Stimulated activated CD4-positive, alpha-beta T cell treated with anti-CD3 and anti-CD28 coated beads, TNF-alpha, amount 100 ng/mL, for 4 hours (primary cell): ENCODE measurements around the gene SMCO1.
A peak's percentile ranks its signal among the peaks of the same experiment; 100 is the strongest.
"Not testable (repeated sequence)": the region's sequence is repeated elsewhere in the genome, so short reads cannot be mapped to it uniquely, and the experiment has no call there.

Experiments used
- DNase-seq, 3 experiments: peaks; one replicate each; pipeline ENCODE4 v3.0.0-alpha.2; 2020; ENCODE audit warnings: low read depth in 3 of 3

The SMCO1 gene, protein sequence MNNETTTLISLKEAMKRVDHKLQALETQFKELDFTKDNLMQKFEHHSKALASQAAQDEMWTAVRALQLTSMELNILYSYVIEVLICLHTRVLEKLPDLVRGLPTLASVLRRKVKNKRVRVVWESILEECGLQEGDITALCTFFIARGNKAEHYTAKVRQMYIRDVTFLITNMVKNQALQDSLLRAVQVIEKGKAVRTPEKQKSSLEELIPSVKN

DNA sequence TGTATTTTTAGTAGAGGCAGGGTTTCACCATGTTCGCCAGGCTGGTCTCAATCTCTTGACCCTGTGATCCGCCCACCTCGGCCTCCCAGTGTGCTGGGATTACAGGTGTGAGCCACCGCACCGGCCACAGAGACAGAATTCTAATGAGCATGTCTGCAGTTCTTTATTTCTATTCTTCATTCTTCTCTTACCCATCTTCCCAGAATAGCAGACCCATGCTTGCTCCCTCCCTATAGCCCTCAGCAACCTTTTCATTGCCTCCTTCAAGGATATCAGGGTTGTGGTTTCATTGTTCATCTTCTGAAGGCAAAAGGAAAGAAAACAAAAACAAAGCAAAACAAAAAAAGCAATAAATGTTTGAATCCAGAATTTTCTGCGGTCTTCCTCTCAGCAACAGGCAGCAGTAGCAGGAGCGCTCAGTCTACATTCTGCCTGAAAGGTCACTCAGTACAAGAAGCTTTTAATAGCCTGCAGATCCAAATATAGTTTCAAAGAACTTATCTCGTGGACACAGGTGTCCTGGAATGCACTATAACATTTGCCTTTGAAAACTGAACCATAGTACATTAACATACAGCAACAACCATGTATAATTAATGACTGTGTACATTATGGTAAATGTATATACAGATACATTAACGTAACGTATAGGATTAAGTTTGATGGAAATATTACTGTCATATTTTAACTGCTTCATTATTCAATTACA, at the start of gene SMCO1:
SMCO1 (minus strand) TSS at position 434 of the 709 bp plus-strand sequence; CDS start at position 297, 137 bp downstream.
- no peak for DNase-seq

DNA sequence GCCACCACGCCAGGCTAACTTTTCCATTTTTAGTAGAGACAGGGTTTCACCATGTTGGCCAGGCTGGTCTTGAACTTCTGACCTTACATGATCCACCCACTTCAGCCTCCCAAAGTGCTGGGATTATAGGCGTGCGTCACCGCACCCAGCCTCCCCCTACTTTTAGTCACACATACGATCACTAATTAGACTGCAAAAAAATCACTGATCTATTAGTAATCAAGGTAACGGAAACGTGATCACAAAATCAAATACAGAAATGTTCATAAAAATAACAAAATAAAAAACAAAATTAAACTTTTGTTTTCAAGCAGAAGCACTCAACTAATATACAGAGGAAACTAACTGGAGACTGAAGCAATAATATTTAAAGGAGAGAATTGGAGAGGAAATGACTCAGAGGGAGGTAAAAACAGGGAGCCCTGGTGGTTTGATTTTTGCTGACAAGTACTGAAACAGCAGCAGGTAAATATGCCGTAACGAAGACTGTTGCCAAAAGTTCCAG, 48.6 kb upstream of the SMCO1 start:
- peak in 1 of 3 experiments; percentile 6 for DNase-seq

- DNase-seq = no peak
Measured at GRCh38 chr3:196559826-196560225, 44.7 kb upstream of the SMCO1 start.

DNA sequence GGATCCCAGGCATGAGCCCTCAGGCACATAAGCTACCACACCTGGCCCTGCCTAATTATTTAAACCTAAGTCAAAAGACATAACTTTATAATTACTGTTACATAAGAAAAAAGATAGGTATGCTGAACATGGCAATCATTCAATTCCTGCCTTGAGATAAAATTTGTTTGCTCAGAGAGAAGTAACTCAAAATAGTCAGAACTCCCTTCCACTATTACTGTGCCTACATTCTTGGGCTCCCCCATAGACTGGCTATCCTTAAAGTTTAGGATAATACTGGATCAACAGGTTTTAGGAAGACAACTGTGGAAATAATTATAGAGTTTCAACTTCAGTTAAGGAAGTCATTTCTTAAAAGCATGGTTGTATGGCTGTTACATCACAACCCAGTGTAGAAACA, 43.3 kb upstream of the SMCO1 start:
- no peak for DNase-seq

- DNase-seq = no peak
Measured at GRCh38 chr3:196557236-196557635, 42.1 kb upstream of the SMCO1 start.

DNA sequence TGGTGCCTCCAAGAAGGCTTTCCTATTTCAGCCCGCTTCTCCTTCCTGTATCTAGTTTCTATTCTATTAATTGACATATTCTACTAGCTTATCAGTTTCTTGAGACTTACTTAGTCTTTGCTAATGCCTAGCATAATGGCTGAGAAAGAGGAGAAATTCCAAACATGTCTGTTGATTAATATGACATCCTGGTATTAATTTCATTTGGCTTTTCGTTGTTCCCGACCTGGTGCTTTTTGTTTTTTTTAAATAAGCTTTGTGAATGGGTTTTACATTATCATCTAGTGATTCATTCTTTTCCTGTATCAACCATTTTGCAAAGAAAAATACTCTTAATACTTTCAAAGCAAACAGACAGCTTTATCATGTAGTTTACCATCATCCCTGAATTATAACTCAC, 40.1 kb upstream of the SMCO1 start:
- no peak for DNase-seq

GRCh38 chr3:196554205-196554604, 39.1 kb upstream of the SMCO1 start:
- DNase-seq = no peak

DNA sequence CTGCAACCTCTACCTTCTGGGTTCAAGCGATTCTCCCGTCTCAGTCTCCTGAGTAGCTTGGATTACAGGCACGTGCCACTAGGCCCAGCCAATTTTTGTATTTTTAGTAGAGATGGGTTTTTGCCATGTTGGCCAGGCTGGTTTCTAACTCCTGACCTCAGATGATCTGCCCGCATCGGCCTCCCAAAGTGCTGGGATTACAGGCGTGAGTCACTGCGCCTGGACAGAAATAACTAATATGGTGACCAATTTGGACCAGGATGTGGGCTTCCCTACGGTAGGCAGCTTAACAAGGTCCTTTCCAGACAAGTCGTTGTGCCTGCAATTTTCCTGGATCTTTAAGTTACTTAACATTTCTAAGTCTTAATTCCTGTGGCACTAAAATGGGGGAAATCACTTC, 38.4 kb upstream of the SMCO1 start:
- no peak for DNase-seq

DNA sequence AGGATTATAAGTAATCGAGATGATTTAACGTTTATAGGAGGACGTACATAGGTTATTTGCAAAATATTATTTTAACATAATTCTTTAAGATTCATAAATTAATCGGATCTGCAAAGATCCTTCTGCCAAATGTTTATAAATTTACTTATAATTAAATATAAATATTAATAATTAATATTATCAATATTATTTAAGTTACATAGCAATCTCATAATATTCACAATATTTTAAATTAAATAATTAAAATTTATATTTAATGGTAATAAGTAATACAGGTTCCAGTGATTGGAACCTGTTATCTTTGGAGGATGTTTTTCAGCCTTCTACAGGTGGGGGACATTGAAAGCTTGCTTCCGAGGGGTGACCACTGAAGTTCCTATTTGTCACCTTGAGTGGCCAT, 37.1 kb upstream of the SMCO1 start:
- DNase-seq = no peak

- DNase-seq = not testable (repeated sequence)
Measured at GRCh38 chr3:196550172-196550571, 35.0 kb upstream of the SMCO1 start.

DNA sequence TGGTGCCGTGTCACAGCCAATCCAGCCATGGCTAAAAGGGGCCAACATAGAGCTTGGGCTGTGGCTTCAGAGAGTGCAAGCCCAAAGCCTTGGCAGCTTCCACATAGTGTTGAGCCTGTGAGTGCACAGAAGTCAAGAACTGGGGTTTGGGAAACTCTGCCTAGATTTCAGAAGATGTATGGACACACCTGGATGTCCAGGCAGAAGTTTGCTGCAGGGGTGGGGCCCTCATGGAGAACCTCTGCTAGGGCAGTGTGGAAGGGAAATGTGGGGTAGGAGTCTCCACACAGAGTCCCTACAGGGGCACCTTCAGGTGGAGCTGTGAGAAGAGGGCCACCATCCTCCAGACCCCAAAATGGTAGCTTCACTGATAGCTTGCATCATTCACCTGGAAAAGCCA, 34.2 kb upstream of the SMCO1 start:
- not testable (repeated sequence) for DNase-seq

DNA sequence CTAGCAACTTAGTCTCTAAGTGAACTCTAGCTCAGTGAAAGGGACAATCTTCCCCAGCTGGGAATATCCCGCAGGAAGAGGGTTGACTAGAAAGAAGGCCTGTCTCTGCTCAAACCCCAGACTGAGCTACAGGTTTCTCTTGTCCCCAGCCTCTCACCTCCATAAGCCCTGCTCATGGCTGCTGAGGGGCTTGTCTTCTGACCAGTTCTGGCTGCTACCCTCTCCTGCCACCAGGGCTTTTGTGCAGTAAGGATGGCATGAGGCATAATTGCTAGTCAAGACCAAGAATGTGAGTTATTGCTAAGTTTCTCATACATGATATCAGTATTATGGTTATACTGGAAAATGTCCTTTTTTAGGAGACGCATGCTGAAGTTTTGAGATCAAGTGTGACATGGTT, 31.9 kb upstream of the SMCO1 start:
- DNase-seq = no peak

GRCh38 chr3:196546537-196546936, 31.4 kb upstream of the SMCO1 start:
- DNase-seq = no peak

DNA sequence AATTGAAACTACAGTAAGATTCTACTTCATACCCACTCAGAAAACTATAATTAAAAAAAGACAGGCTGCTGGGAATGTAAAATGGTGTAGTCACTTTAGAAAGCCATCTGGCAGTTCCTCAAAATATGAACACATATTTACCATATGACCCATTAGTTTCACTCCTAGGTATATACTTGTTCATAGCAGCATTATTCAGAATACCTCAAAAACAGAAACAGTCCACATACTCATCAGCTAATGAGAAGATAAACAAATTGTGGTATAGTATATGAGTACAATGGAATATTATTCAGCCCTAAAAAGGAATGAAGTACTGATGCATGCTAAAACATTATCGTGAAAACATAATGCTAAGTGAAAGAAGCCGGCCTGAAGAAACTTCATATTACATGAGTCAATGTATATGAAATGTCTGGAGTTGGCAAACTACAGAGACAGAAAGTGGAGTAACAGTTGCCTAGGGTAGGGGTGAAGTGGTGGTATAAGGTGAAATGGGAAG, 29.4 kb upstream of the SMCO1 start:
- DNase-seq = no peak

GRCh38 chr3:196541684-196542445, 26.7 kb upstream of the SMCO1 start:
- DNase-seq = no peak

- DNase-seq = peak; percentile 35 to 57 (median 36)
Measured at GRCh38 chr3:196537319-196537984, 22.3 kb upstream of the SMCO1 start.

DNA sequence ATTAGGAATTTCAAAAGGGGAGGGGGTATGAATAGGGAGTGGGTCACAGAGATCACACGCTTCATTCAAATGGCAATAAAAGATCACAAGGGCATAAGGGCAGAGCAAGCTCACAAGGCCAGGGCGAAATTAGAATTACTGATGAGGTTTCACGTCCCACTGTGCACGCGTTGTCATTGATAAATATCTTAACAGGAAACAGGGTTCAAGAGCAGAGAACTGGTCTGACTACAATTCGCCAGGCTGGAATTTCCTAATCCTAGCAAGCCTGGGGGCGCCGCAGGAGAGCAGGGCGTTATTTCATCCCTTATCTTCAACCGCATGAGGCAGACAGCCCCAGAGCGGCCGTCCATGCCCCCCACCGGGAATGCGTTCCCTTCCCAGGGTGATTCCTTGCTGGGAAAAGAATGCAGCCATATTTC, 18.1 kb upstream of the SMCO1 start:
- DNase-seq = no peak

GRCh38 chr3:196531418-196531817, 16.3 kb upstream of the SMCO1 start:
- no peak for DNase-seq

GRCh38 chr3:196528639-196529233, 13.6 kb upstream of the SMCO1 start:
- DNase-seq = peak; percentile 54 to 84 (median 67)

- DNase-seq = no peak
Measured at GRCh38 chr3:196525141-196525540, 10.0 kb upstream of the SMCO1 start.

DNA sequence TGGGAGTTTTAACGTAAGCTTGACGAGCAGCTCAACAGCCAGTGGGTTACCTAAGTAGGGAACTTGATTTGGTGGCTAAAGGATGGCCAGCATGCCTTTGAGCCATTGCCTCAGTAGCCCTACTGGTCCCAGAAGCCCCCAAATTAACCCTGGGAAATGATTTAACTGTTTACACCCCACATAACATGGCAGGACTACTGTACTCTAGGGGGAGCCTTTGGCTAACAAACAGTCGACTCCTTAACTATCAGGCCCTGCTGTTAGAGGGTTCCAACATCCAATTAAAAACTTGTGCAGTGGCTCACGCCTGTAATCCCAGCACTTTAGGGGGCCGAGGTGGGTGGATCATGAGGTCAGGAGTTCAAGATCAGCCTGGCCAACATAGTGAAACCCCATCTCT, 9.4 kb upstream of the SMCO1 start:
- no peak for DNase-seq
